ENCODE measurements around the gene SALL4.

Gene SALL4

GRCh38 chr20:51833326-51833725, 31.0 kb upstream of the SALL4 start:
- Histone ChIP-seq H3K4me1 (ENCODE audit: control insufficient read depth in 1 of 2, insufficient read depth in 1 of 2, low read depth in 1 of 2, low read length in 1 of 2) (no peaks in the 10 kb centered on the region), H3K36me3 (no peaks in the 10 kb centered on the region), H3K27me3 (no peaks in the 10 kb centered on the region), H3K4me3 (ENCODE audit: low read depth in 1 of 2, low read length in 1 of 2) (no peak overlapping the region), H3K27ac (no peak overlapping the region), H3K9me3 (no peaks in the 10 kb centered on the region)
- no peak for TF ChIP-seq CTCF (IDR thresholded peaks at IDR 0.05)

- Histone ChIP-seq H3K4me1 (ENCODE audit: control insufficient read depth in 1 of 2, insufficient read depth in 1 of 2, low read depth in 1 of 2, low read length in 1 of 2) (no peaks in the 10 kb centered on the region), H3K9me3 (no peaks in the 10 kb centered on the region), H3K36me3 (no peaks in the 10 kb centered on the region), H3K27ac (no peak overlapping the region), H3K4me3 (ENCODE audit: low read depth in 1 of 2, low read length in 1 of 2) (no peak overlapping the region), H3K27me3 (no peaks in the 10 kb centered on the region)
- no peak for TF ChIP-seq CTCF (IDR thresholded peaks at IDR 0.05)
Observed at GRCh38 chr20:51832276-51832675, 30.0 kb upstream of the SALL4 start.

- Histone ChIP-seq H3K27me3 (no peaks in the 10 kb centered on the region), H3K4me1 (ENCODE audit: control insufficient read depth in 1 of 2, insufficient read depth in 1 of 2, low read depth in 1 of 2, low read length in 1 of 2) (no peaks in the 10 kb centered on the region), H3K4me3 (ENCODE audit: low read depth in 1 of 2, low read length in 1 of 2) (no peak overlapping the region), H3K9me3 (no peaks in the 10 kb centered on the region), H3K27ac (no peak overlapping the region), H3K36me3 (no peaks in the 10 kb centered on the region)
- TF ChIP-seq CTCF (IDR thresholded peaks at IDR 0.05), result no peak
Observed at GRCh38 chr20:51831866-51832265, 29.5 kb upstream of the SALL4 start.

- TF ChIP-seq CTCF (IDR thresholded peaks at IDR 0.05), result no peak
- no peaks in the 10 kb centered on the region for H3K9me3 ChIP-seq
- no peak overlapping the region for H3K4me3 ChIP-seq (ENCODE audit: low read depth in 1 of 2, low read length in 1 of 2)
- H3K4me1 ChIP-seq (ENCODE audit: control insufficient read depth in 1 of 2, insufficient read depth in 1 of 2, low read depth in 1 of 2, low read length in 1 of 2), result no peaks in the 10 kb centered on the region
- no peaks in the 10 kb centered on the region for H3K27me3 ChIP-seq
- no peaks in the 10 kb centered on the region for H3K36me3 ChIP-seq
- no peak overlapping the region for H3K27ac ChIP-seq
Observed at GRCh38 chr20:51830538-51830937, 28.2 kb upstream of the SALL4 start.

GRCh38 chr20:51828762-51829161, 26.4 kb upstream of the SALL4 start:
- no peaks in the 10 kb centered on the region for H3K27me3 ChIP-seq
- no peaks in the 10 kb centered on the region for H3K36me3 ChIP-seq
- no peak for TF ChIP-seq CTCF (IDR thresholded peaks at IDR 0.05)
- H3K4me1 ChIP-seq (ENCODE audit: control insufficient read depth in 1 of 2, insufficient read depth in 1 of 2, low read depth in 1 of 2, low read length in 1 of 2), result no peaks in the 10 kb centered on the region
- no peaks in the 10 kb centered on the region for H3K9me3 ChIP-seq
- H3K27ac ChIP-seq, result no peak overlapping the region
- no peak overlapping the region for H3K4me3 ChIP-seq (ENCODE audit: low read depth in 1 of 2, low read length in 1 of 2)

GRCh38 chr20:51826372-51826771, 24.1 kb upstream of the SALL4 start:
- H3K4me3 ChIP-seq (ENCODE audit: low read depth in 1 of 2, low read length in 1 of 2), result no peak overlapping the region
- no peak overlapping the region for H3K27ac ChIP-seq
- no peaks in the 10 kb centered on the region for H3K4me1 ChIP-seq (ENCODE audit: control insufficient read depth in 1 of 2, insufficient read depth in 1 of 2, low read depth in 1 of 2, low read length in 1 of 2)
- no peaks in the 10 kb centered on the region for H3K36me3 ChIP-seq
- TF ChIP-seq CTCF (IDR thresholded peaks at IDR 0.05), result no peak
- no peaks in the 10 kb centered on the region for H3K27me3 ChIP-seq
- H3K9me3 ChIP-seq, result no peaks in the 10 kb centered on the region
